ENCODE data around the gene NSUN6. TPM values are rescaled to one million over a fixed set of nuclear protein-coding genes. Genes with fewer than 3 reads are reported as not detected.
"Not testable (repeated sequence)": the region's sequence is repeated elsewhere in the genome, so short reads cannot be mapped to it uniquely, and the experiment has no call there.

Gene NSUN6
- total RNA-seq, 1 donor from 2014 or later, result 10.9 TPM

DNA sequence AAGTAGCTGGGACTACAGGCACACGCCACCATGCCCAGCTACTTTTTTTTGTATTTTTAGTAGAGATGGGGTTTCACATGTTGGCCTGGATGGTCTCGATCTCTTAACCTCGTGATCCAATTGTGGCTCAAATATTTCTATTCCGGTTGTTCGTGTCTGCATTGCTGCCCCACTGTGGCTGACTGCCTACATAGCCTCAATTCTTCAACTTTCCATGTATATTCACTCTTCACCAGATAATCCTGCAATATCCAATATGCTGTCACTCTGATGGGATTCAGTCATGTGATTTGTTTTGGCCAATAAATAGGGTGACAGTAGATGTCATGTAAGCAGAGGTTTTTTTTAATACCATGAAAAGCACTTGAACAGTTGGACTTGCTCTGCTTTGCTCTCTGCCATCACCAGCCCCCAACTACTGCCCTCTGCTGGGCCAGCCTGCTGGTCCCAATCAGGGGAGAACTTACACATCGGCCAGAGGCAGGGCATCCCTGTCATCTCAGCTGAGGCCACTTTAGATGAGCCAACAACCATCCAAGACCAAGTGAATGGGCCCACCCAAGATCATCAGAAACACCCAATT lies 56.7 kb downstream of the NSUN6 start:
- Histone ChIP-seq H3K27me3 (no peaks in the 10 kb centered on the region), H3K27ac (no peak overlapping the region), H3K36me3 (no peaks in the 10 kb centered on the region), H3K9me3 (no peaks in the 10 kb centered on the region), H3K4me1 (no peaks in the 10 kb centered on the region), H3K4me3 (no peak overlapping the region)
- ATAC-seq, result no peak
- no peak for TF ChIP-seq CTCF (IDR thresholded peaks at IDR 0.05)
- no peak for DNase-seq
- intact Hi-C loops (cut with DNase I), result no loop called here

DNA sequence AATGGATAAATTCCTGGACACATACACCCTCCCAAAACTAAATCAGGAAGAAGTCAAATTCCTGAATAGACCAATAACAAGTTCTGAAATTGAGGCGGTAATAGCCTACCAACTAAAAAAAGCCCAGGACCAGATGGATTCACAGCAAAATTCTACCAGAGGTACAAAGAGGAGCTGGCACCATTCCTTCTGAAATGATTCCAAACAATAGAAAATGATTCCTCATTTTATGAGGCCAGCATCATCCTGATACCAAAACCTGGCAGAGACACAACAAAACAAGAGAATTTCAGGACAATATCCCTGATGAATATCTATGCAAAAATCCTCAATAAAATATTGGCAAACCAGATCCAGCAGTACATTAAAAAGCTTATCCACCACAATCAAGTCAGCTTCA lies 60.2 kb downstream of the NSUN6 start:
- H3K4me1 ChIP-seq; H3K9me3 ChIP-seq; intact Hi-C loops (cut with DNase I); DNase-seq; H3K27me3 ChIP-seq; H3K36me3 ChIP-seq; ATAC-seq; H3K4me3 ChIP-seq; H3K27ac ChIP-seq: not testable (repeated sequence)

GRCh38 chr10:18586637-18587036 lies 64.8 kb downstream of the NSUN6 start:
- H3K27me3 ChIP-seq; DNase-seq; H3K27ac ChIP-seq; H3K36me3 ChIP-seq; H3K4me1 ChIP-seq; intact Hi-C loops (cut with DNase I); H3K9me3 ChIP-seq; ATAC-seq; H3K4me3 ChIP-seq: not testable (repeated sequence)

DNA sequence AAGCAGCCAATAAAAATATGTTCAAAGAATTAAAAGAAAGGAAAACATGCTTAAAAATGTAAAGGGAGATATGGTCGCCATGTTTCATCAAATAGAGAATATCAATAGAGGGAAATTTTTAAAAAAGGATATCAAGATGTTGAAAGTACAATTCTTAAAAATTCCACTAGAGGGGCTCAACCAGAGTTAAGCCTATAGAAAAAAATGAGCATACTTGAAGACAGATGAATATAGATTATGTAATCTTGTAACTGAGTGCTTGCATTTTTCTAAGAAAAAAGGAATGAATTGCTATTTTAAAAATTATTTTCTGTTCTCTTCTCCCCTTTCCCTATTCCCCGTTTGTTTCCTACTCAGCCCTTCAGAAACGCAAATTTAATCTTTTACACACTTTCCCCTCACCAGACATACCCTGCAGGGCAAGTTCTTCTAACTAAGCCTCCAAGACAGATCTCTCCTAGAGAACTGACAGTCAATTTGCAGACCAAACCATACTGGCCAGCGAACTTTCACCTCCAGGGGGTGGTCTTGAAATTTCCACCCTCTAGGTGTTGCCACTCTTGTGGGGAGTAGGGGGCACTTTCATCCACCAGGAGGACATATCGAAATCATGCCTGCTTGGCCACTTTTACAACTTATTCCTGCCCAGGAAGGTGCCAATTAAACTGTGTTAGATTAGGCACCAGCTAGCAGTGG lies 67.7 kb downstream of the NSUN6 start:
- intact Hi-C loops (cut with DNase I), result no loop called here
- Histone ChIP-seq H3K4me3 (no peak overlapping the region), H3K4me1 (no peaks in the 10 kb centered on the region), H3K36me3 (no peaks in the 10 kb centered on the region), H3K27ac (no peak overlapping the region), H3K9me3 (no peaks in the 10 kb centered on the region), H3K27me3 (no peaks in the 10 kb centered on the region)
- ATAC-seq (no peak), DNase-seq (no peak)
- TF ChIP-seq CTCF (IDR thresholded peaks at IDR 0.05), result no peak

DNA sequence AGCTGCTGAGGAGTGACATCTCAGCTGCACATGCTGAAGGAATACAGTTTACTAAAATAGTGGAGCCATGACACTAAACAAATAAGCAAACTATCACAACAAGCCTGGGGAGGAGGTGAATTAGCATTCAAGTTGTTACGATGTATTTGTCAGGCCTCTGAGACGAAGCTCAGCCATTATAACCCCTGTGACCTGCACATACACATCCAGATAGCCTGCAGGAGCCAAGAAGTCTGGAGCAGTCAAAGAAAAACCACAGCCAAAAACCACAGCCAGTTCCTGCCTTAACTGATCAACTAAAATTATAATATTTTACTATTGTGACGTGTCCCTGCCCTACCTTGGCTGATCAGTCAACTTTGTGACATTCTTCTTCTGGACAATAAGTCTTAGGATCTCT lies 68.6 kb downstream of the NSUN6 start:
- no peaks in the 10 kb centered on the region for H3K27me3 ChIP-seq
- no peak overlapping the region for H3K4me3 ChIP-seq
- no peak for DNase-seq
- TF ChIP-seq CTCF (IDR thresholded peaks at IDR 0.05), result no peak
- no peaks in the 10 kb centered on the region for H3K4me1 ChIP-seq
- H3K36me3 ChIP-seq, result no peaks in the 10 kb centered on the region
- ATAC-seq, result no peak
- H3K27ac ChIP-seq, result no peak overlapping the region
- H3K9me3 ChIP-seq, result no peaks in the 10 kb centered on the region
- intact Hi-C loops (cut with DNase I), result no loop called here

GRCh38 chr10:18577823-18578685 lies 73.3 kb downstream of the NSUN6 start:
- H3K27me3 ChIP-seq, result no peaks in the 10 kb centered on the region
- DNase-seq (no peak), ATAC-seq (no peak)
- no peak for TF ChIP-seq CTCF (IDR thresholded peaks at IDR 0.05)
- H3K9me3 ChIP-seq, result no peaks in the 10 kb centered on the region
- no peak overlapping the region for H3K4me3 ChIP-seq
- intact Hi-C loops (cut with DNase I), result no loop called here
- H3K4me1 ChIP-seq, result no peaks in the 10 kb centered on the region
- H3K27ac ChIP-seq, result no peak overlapping the region
- H3K36me3 ChIP-seq, result no peaks in the 10 kb centered on the region
